Measurements from ENCODE around the gene DGKI. TPM values are rescaled to one million over a fixed set of nuclear protein-coding genes. Genes with fewer than 3 reads are reported as not detected.

The DGKI gene
- total RNA-seq, 1 donor from 2014 or later: 2.2 TPM

GRCh38 chr7:137613006-137613525 lies 233.7 kb downstream of the DGKI start:
- DNase-seq (ENCODE audit: low read depth, low spot score): no peak
- Mint-ChIP-seq H3K27me3 (ENCODE audit: low read depth) (no peaks in the 10 kb centered on the region), H3K27ac (ENCODE audit: unreplicated experiment) (no peak overlapping the region), H3K4me3 (no peak overlapping the region), H3K9me3 (peaks cover 2% of the 10 kb centered on the region), H3K36me3 (ENCODE audit: low read depth) (no peaks in the 10 kb centered on the region), H3K4me1 (peaks cover 25% of the 10 kb centered on the region)
- TF ChIP-seq CTCF (conservative IDR thresholded peaks at IDR 0.05): no peak

GRCh38 chr7:137611606-137612005 lies 235.2 kb downstream of the DGKI start:
- no peaks in the 10 kb centered on the region for H3K27me3 Mint-ChIP-seq (ENCODE audit: low read depth)
- no peak for DNase-seq (ENCODE audit: low read depth, low spot score)
- no peak for TF ChIP-seq CTCF (conservative IDR thresholded peaks at IDR 0.05)
- H3K9me3 Mint-ChIP-seq: peaks cover 2% of the 10 kb centered on the region
- H3K27ac Mint-ChIP-seq (ENCODE audit: unreplicated experiment): no peak overlapping the region
- H3K36me3 Mint-ChIP-seq (ENCODE audit: low read depth): no peaks in the 10 kb centered on the region
- no peak overlapping the region for H3K4me3 Mint-ChIP-seq
- peaks cover 18% of the 10 kb centered on the region for H3K4me1 Mint-ChIP-seq

GRCh38 chr7:137609500-137609899 lies 237.3 kb downstream of the DGKI start:
- no peak overlapping the region for H3K27ac Mint-ChIP-seq (ENCODE audit: unreplicated experiment)
- H3K9me3 Mint-ChIP-seq: peaks cover 2% of the 10 kb centered on the region
- no peaks in the 10 kb centered on the region for H3K27me3 Mint-ChIP-seq (ENCODE audit: low read depth)
- no peaks in the 10 kb centered on the region for H3K36me3 Mint-ChIP-seq (ENCODE audit: low read depth)
- DNase-seq (ENCODE audit: low read depth, low spot score): no peak
- H3K4me3 Mint-ChIP-seq: no peak overlapping the region
- no peak for TF ChIP-seq CTCF (conservative IDR thresholded peaks at IDR 0.05)
- H3K4me1 Mint-ChIP-seq: peaks cover 18% of the 10 kb centered on the region

- no peak overlapping the region for H3K4me3 Mint-ChIP-seq
- H3K9me3 Mint-ChIP-seq: no peaks in the 10 kb centered on the region
- H3K27me3 Mint-ChIP-seq (ENCODE audit: low read depth): no peaks in the 10 kb centered on the region
- H3K36me3 Mint-ChIP-seq (ENCODE audit: low read depth): no peaks in the 10 kb centered on the region
- H3K4me1 Mint-ChIP-seq: peaks cover 11% of the 10 kb centered on the region
- H3K27ac Mint-ChIP-seq (ENCODE audit: unreplicated experiment): no peak overlapping the region
- no peak for DNase-seq (ENCODE audit: low read depth, low spot score)
- peak; percentile 83 for TF ChIP-seq CTCF (conservative IDR thresholded peaks at IDR 0.05)
These were observed 240.6 kb downstream of the DGKI start for GRCh38 chr7:137606061-137606674.

- Mint-ChIP-seq H3K9me3 (no peaks in the 10 kb centered on the region), H3K4me1 (peaks cover 11% of the 10 kb centered on the region), H3K36me3 (ENCODE audit: low read depth) (no peaks in the 10 kb centered on the region), H3K4me3 (no peak overlapping the region), H3K27ac (ENCODE audit: unreplicated experiment) (no peak overlapping the region), H3K27me3 (ENCODE audit: low read depth) (no peaks in the 10 kb centered on the region)
- TF ChIP-seq CTCF (conservative IDR thresholded peaks at IDR 0.05): no peak
- DNase-seq (ENCODE audit: low read depth, low spot score): no peak
These were observed 243.7 kb downstream of the DGKI start for GRCh38 chr7:137603043-137603442.

Measured in neural crest cell (in vitro differentiated cells).